Ammon's horn (tissue), 1 donor: ENCODE results near the gene CENPP.

Experiments used
- DNase-seq: peaks from one replicate; pipeline ENCODE4 v3.0.0-alpha.2; 2016; ENCODE audit warnings: low spot score

Gene CENPP

GRCh38 chr9:92598382-92598781, 272.6 kb downstream of the CENPP start:
- DNase-seq, result no peak

GRCh38 chr9:92599938-92600461, 274.2 kb downstream of the CENPP start:
- DNase-seq, result no peak

GRCh38 chr9:92600462-92601261, 274.9 kb downstream of the CENPP start:
- DNase-seq, result no peak

GRCh38 chr9:92601451-92601850, 275.7 kb downstream of the CENPP start:
- DNase-seq, result no peak

- no peak for DNase-seq
These were observed 276.7 kb downstream of the CENPP start for GRCh38 chr9:92602413-92602812.

- DNase-seq, result no peak
These were observed 277.3 kb downstream of the CENPP start for GRCh38 chr9:92603100-92603499.

GRCh38 chr9:92603990-92604389, 278.2 kb downstream of the CENPP start:
- no peak for DNase-seq

GRCh38 chr9:92605224-92605623, 279.5 kb downstream of the CENPP start:
- DNase-seq, result no peak

GRCh38 chr9:92607088-92607487, 281.3 kb downstream of the CENPP start:
- no peak for DNase-seq

- peak; percentile 59 for DNase-seq
These were observed 282.0 kb downstream of the CENPP start for GRCh38 chr9:92607773-92608172.

- DNase-seq, result no peak
These were observed 282.6 kb downstream of the CENPP start for GRCh38 chr9:92608241-92608908.

GRCh38 chr9:92608909-92609445, 283.2 kb downstream of the CENPP start:
- peak; percentile 78 for DNase-seq

GRCh38 chr9:92610470-92611420, 285.0 kb downstream of the CENPP start:
- DNase-seq, result no peak

- DNase-seq, result no peak
These were observed 286.0 kb downstream of the CENPP start for GRCh38 chr9:92611621-92612285.

GRCh38 chr9:92612292-92612691, 286.5 kb downstream of the CENPP start:
- no peak for DNase-seq

GRCh38 chr9:92612816-92613215, 287.1 kb downstream of the CENPP start:
- no peak for DNase-seq

GRCh38 chr9:92613268-92614122, 287.7 kb downstream of the CENPP start:
- DNase-seq, result no peak

- DNase-seq, result no peak
These were observed 288.4 kb downstream of the CENPP start for GRCh38 chr9:92614123-92614510.

GRCh38 chr9:92614763-92615461, 289.2 kb downstream of the CENPP start:
- DNase-seq, result peak; percentile 58

- no peak for DNase-seq
These were observed 290.0 kb downstream of the CENPP start for GRCh38 chr9:92615790-92616189.
